Mesenchymal stem cell (in vitro differentiated cells and primary cell): ENCODE data around the gene TCF25.

Experiments used
- DNase-seq: peaks from one replicate; pipeline ENCODE4 v3.0.0-alpha.2; 2013
- H2AFZ ChIP-seq: one replicate; pipeline ENCODE4 v1.6.1; 2013; ENCODE audit warnings: low read depth, mild to moderate bottlenecking, control low read depth, inconsistent platforms, low read length, moderate library complexity
- H2AK5ac ChIP-seq: 2 replicates; pipeline ENCODE4 v1.6.1; 2013; ENCODE audit warnings: low read length, moderate library complexity, mild to moderate bottlenecking, inconsistent platforms; ENCODE audit not compliant: severe bottlenecking
- H2BK120ac ChIP-seq: one replicate; pipeline ENCODE4 v1.6.1; 2013; ENCODE audit warnings: low read depth, mild to moderate bottlenecking, inconsistent platforms, low read length, moderate library complexity
- H2BK12ac ChIP-seq, 2 experiments: one replicate each; pipeline ENCODE4 v1.6.1; 2013; ENCODE audit warnings: inconsistent platforms in 2 of 2, low read length in 2 of 2, mild to moderate bottlenecking in 2 of 2, moderate library complexity in 2 of 2, control low read depth in 1 of 2
- H2BK15ac ChIP-seq: one replicate; pipeline ENCODE4 v1.6.1; 2013; ENCODE audit warnings: mild to moderate bottlenecking, low read depth, inconsistent platforms; ENCODE audit not compliant: poor library complexity, severe bottlenecking
- H2BK5ac ChIP-seq: 2 replicates; pipeline ENCODE4 v1.6.1; 2013; ENCODE audit warnings: low read depth, mild to moderate bottlenecking, low read length, control low read depth, inconsistent platforms; ENCODE audit not compliant: poor library complexity, severe bottlenecking
- H3K14ac ChIP-seq, 2 experiments: one replicate each; pipeline ENCODE4 v1.6.1; 2013; ENCODE audit warnings: inconsistent platforms in 2 of 2, low read length in 2 of 2, control low read depth in 1 of 2, mild to moderate bottlenecking in 1 of 2, moderate library complexity in 1 of 2
- H3K18ac ChIP-seq, 2 experiments: one replicate each; pipeline ENCODE4 v1.6.1; 2013; ENCODE audit warnings: inconsistent platforms in 2 of 2, low read length in 2 of 2, control low read depth in 1 of 2, low read depth in 1 of 2, mild to moderate bottlenecking in 1 of 2
- H3K23ac ChIP-seq, 2 experiments: one replicate each; pipeline ENCODE4 v1.6.1; 2013; ENCODE audit warnings: inconsistent platforms in 2 of 2, low read length in 2 of 2, mild to moderate bottlenecking in 2 of 2, moderate library complexity in 2 of 2, control low read depth in 1 of 2
- H3K27ac ChIP-seq: 2 replicates; pipeline ENCODE4 v1.5.1; 2013; ENCODE audit warnings: mild to moderate bottlenecking, moderate library complexity, low read length, control low read depth, inconsistent platforms; ENCODE audit not compliant: poor library complexity, severe bottlenecking
- H3K27me3 ChIP-seq, 2 experiments: 2 replicates each; pipeline versions ENCODE4 v1.6.1 to v1.7.0; 2013; ENCODE audit warnings: low read length in 2 of 2, mild to moderate bottlenecking in 2 of 2, moderate library complexity in 2 of 2, control low read depth in 1 of 2, inconsistent platforms in 1 of 2; ENCODE audit not compliant: control insufficient read depth in 1 of 2, insufficient read depth in 1 of 2
- H3K36me3 ChIP-seq, 2 experiments: 2 replicates each; pipeline versions ENCODE4 v1.6.1 to v1.7.0; 2013; ENCODE audit warnings: low read length in 2 of 2, control low read depth in 1 of 2, inconsistent platforms in 1 of 2, low read depth in 1 of 2, mild to moderate bottlenecking in 1 of 2; ENCODE audit not compliant: insufficient read depth in 2 of 2, control insufficient read depth in 1 of 2
- H3K4ac ChIP-seq, 2 experiments: one replicate each; pipeline ENCODE4 v1.6.1; 2013; ENCODE audit warnings: inconsistent platforms in 2 of 2, low read length in 2 of 2, mild to moderate bottlenecking in 2 of 2, moderate library complexity in 2 of 2, control low read depth in 1 of 2, low read depth in 1 of 2
- H3K4me1 ChIP-seq: 2 replicates; pipeline ENCODE4 v1.6.1; 2013; ENCODE audit warnings: low read depth, low read length, control low read depth; ENCODE audit not compliant: control insufficient read depth, insufficient read depth
- H3K4me2 ChIP-seq: 2 replicates; pipeline ENCODE4 v1.6.1; 2013; ENCODE audit warnings: low read length, mild to moderate bottlenecking, inconsistent platforms; ENCODE audit not compliant: poor library complexity, severe bottlenecking
- H3K4me3 ChIP-seq, 2 experiments: 2 replicates each; pipeline versions ENCODE4 v1.5.1 to v1.7.0; 2013; ENCODE audit warnings: low read length in 2 of 2, mild to moderate bottlenecking in 2 of 2, control low read depth in 1 of 2, low read depth in 1 of 2; ENCODE audit not compliant: insufficient read depth in 1 of 2
- H3K79me1 ChIP-seq: replicated peaks from 2 replicates; pipeline ENCODE4 v1.6.1; 2013; ENCODE audit warnings: mild to moderate bottlenecking, control low read depth, low read length, inconsistent platforms; ENCODE audit not compliant: poor library complexity, severe bottlenecking
- H3K9ac ChIP-seq: 2 replicates; pipeline ENCODE4 v1.7.0; 2013; ENCODE audit warnings: mild to moderate bottlenecking, low read length, moderate library complexity
- H3K9me3 ChIP-seq: 2 replicates; pipeline ENCODE4 v1.7.0; 2013; ENCODE audit warnings: mild to moderate bottlenecking, low read length; ENCODE audit not compliant: control insufficient read depth
- H4K8ac ChIP-seq: one replicate; pipeline ENCODE4 v1.6.1; 2013; ENCODE audit warnings: inconsistent platforms, mild to moderate bottlenecking, low read length, moderate library complexity
- H4K91ac ChIP-seq: one replicate; pipeline ENCODE4 v1.6.1; 2013; ENCODE audit warnings: mild to moderate bottlenecking, low read length, inconsistent platforms
- WGBS: methylation state at CpG from one replicate; pipeline ENCODE4 v1.1.7; 2013; ENCODE audit warnings: mixed read lengths; 5-methylcytosine and 5-hydroxymethylcytosine counted together

TCF25 gene

DNA sequence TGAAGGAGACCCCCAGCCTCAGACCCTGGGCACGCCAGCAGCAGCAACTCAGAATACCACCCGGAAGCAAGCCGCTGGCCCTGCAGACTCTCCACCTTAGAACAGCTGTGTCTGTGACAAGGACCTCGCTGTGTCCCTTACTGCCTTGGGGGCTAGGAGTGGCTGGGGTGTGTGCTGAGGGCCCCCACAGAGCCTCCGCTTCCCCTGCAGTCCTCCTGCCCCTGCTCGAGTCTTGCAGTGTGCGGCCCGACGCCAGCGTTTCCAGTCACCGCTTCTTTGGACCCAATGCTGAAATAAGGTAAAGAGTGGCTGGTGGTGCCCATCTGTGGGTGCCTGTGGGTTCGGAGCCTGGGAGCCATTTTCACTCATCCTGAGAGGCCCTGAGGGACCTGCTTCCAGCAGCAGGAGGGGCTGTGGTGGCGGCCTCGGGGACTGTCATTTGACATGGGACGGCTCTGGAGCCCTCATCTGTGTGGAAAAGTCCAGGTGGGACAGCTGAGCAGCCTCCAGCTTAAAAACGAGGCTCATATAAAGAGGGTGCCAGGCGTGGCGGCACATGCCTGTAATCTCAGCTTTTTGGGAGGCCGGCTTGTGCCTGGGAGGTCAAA lies 30.6 kb downstream of the TCF25 start:
- Histone ChIP-seq H3K27me3 (no peaks in the 10 kb centered on the region), H2BK5ac (peak overlapping the region; percentile 9), H3K4me1 (no peaks in the 10 kb centered on the region), H3K9ac (no peak overlapping the region), H2AK5ac (no peak overlapping the region), H3K4me3 (no peak overlapping the region), H3K36me3 (peaks cover 75 to 88% of the 10 kb centered on the region in 2 experiments), H3K79me1 (peaks cover 28% of the 10 kb centered on the region), H3K4me2 (no peak overlapping the region), H3K18ac (no peak overlapping the region), H4K8ac (no peak overlapping the region), H2AFZ (no peak overlapping the region), H3K27ac (no peak overlapping the region), H3K23ac (no peak overlapping the region), H3K4ac (no peak overlapping the region), H3K9me3 (no peaks in the 10 kb centered on the region), H2BK15ac (no peak overlapping the region), H3K14ac (no peak overlapping the region), H2BK120ac (no peak overlapping the region), H2BK12ac (no peak overlapping the region), H4K91ac (no peak overlapping the region)
- DNase-seq: no peak
- WGBS: 97% methylated on average over 19 of the region's 19 CpGs

DNA sequence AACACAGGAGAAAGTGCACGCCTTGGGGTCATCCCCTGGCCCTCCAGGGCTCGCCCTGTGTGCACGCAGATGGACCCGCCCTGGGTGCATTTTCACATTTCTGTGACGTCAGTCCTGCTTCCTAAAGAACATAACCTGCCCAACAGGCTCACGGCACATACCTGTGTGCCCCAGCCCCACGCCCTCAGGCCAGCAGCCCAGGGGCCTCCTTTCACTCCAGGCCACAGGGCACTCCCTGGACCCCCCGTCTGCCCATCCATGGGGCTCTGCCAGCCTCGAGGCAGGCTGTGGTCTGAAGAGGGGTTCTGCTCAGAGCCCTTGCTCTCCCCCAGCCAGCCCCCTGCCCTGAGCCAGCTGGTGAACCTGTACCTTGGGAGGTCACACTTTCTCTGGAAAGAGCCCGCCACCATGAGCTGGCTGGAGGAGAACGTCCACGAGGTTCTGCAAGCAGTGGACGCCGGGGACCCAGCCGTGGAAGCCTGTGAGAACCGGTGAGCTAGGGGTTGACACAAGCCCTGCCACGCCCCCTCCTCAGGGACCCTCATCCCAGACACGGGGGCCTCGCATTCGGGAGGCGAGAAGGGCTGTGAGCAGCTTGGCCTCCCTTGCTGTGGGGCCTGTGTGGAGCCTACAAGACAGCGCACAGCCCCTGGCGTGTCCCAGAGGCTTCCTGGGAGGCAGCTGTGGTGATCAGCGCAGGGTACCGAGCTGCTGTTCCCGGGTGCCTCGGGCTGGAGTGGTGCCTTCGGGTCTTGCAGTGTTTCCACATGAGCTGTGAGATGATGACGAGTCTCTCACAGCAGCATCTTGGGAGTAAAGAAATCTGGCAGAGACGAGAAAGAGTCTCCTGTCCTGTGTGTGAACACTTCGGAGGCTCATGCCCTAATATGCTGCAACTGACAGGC lies 31.5 kb downstream of the TCF25 start:
- Histone ChIP-seq H2BK5ac (no peak overlapping the region), H3K9ac (no peak overlapping the region), H3K18ac (no peak overlapping the region), H3K4me1 (no peaks in the 10 kb centered on the region), H2AK5ac (no peak overlapping the region), H3K79me1 (peaks cover 30% of the 10 kb centered on the region), H2BK12ac (no peak overlapping the region), H3K4ac (no peak overlapping the region), H4K8ac (no peak overlapping the region), H2AFZ (no peak overlapping the region), H3K9me3 (no peaks in the 10 kb centered on the region), H3K4me2 (no peak overlapping the region), H2BK15ac (no peak overlapping the region), H3K23ac (no peak overlapping the region), H2BK120ac (no peak overlapping the region), H3K4me3 (no peak overlapping the region), H3K36me3 (peaks cover 74 to 87% of the 10 kb centered on the region in 2 experiments), H3K14ac (no peak overlapping the region), H4K91ac (no peak overlapping the region), H3K27me3 (no peaks in the 10 kb centered on the region), H3K27ac (no peak overlapping the region)
- WGBS: 96% methylated on average over 31 of the region's 31 CpGs
- no peak for DNase-seq

DNA sequence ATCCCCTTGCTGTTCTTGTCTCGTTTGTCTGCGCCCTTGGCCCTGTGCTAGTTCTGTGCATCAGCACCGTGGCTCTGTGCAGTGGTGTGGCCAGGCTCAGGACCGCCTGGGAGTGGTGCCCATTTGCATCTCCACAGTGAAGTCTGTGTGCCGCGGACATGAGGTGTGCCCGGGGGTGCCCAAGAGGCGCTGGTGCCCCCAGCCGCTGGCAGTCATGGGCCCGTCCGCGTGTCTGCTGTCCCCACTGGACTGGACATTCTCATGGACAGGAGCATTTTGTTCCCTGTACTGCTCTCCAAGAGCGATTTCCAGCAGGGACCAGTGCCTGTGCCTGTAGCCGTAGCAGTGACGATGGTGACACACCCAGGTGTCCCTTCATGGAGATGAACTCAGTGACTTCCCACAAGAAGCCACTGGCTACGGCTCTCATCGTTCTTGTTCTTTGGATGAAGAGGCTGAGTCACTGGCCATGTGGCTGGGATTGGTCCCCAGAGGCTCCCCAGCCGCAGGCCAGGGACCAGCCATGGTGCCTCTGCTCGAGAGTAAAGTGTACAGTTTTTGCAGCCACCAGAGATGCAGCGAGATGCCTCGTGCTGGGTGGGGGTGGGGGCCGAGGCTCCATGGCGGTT lies 32.2 kb downstream of the TCF25 start:
- Histone ChIP-seq H3K14ac (no peak overlapping the region), H3K79me1 (peaks cover 25% of the 10 kb centered on the region), H2AFZ (no peak overlapping the region), H3K9me3 (no peaks in the 10 kb centered on the region), H4K8ac (no peak overlapping the region), H2BK5ac (no peak overlapping the region), H3K4me3 (no peak overlapping the region), H3K9ac (no peak overlapping the region), H4K91ac (no peak overlapping the region), H3K4me1 (peaks cover 3% of the 10 kb centered on the region), H3K4ac (no peak overlapping the region), H3K18ac (no peak overlapping the region), H2BK12ac (no peak overlapping the region), H3K27ac (no peak overlapping the region), H2BK15ac (no peak overlapping the region), H3K23ac (no peak overlapping the region), H3K36me3 (peaks cover 71 to 87% of the 10 kb centered on the region in 2 experiments), H3K4me2 (no peak overlapping the region), H2BK120ac (no peak overlapping the region), H2AK5ac (no peak overlapping the region), H3K27me3 (no peaks in the 10 kb centered on the region)
- WGBS: 89% methylated on average over 23 of the region's 23 CpGs
- peak; percentile 24 for DNase-seq
